Lower lobe of right lung (tissue), 2 donors: ENCODE results near the gene SLC23A3. TPM values are rescaled to one million over a fixed set of nuclear protein-coding genes. Genes with fewer than 3 reads are reported as not detected.

Experiments
- ATAC-seq, 2 donors: fragments of 200-7000 bp; cut with Tn5 transposase; one replicate each; pipeline ENCODE4 v1.9.1; 2020 to 2022; ENCODE audit warnings: mild to moderate bottlenecking in 2 of 2, moderate library complexity in 2 of 2
- DNase-seq: peaks from one replicate; pipeline ENCODE4 v3.0.0-alpha.2; 2020
- H3K27ac ChIP-seq: fragments of 200-600 bp; one replicate; pipeline ENCODE4 v1.8.0; 2022
- H3K27me3 ChIP-seq: fragments of 200-600 bp; one replicate; pipeline ENCODE4 v1.8.0; 2022; ENCODE audit warnings: low read depth
- H3K36me3 ChIP-seq: fragments of 200-600 bp; one replicate; pipeline ENCODE4 v1.8.0; 2022; ENCODE audit warnings: mild to moderate bottlenecking
- H3K4me1 ChIP-seq: fragments of 200-600 bp; one replicate; pipeline ENCODE4 v1.8.0; 2022
- H3K4me3 ChIP-seq: fragments of 200-600 bp; one replicate; pipeline ENCODE4 v1.8.0; 2022; ENCODE audit warnings: mild to moderate bottlenecking
- H3K9me3 ChIP-seq: fragments of 200-600 bp; one replicate; pipeline ENCODE4 v1.8.0; 2022
- CTCF ChIP-seq: fragments of 200-600 bp; IDR thresholded peaks from one replicate; pipeline ENCODE4 v1.8.0; 2022; ENCODE audit warnings: antibody characterized with exemption, mild to moderate bottlenecking
- intact Hi-C: fragments of 100-400 bp; cut with DNase I; formaldehyde crosslinking; loops from one replicate; pipeline ENCODE4 v1.11.0; 2022
- total RNA-seq: library from RNA; stranded (reverse); fragmentation: NEBNext Ultra II Directional; extraction: Animal tissue kit (Norgen Biotek cat#: 25700); gene quantifications from one replicate; pipeline ENCODE4 v1.2.1, GENCODE V29; 2021
- donor health status: DM: no; HTN: yes; CAD: no; lungs with severe emphysema.

SLC23A3 gene
- total RNA-seq, 1 donor from 2014 or later, result 3.4 TPM

DNA sequence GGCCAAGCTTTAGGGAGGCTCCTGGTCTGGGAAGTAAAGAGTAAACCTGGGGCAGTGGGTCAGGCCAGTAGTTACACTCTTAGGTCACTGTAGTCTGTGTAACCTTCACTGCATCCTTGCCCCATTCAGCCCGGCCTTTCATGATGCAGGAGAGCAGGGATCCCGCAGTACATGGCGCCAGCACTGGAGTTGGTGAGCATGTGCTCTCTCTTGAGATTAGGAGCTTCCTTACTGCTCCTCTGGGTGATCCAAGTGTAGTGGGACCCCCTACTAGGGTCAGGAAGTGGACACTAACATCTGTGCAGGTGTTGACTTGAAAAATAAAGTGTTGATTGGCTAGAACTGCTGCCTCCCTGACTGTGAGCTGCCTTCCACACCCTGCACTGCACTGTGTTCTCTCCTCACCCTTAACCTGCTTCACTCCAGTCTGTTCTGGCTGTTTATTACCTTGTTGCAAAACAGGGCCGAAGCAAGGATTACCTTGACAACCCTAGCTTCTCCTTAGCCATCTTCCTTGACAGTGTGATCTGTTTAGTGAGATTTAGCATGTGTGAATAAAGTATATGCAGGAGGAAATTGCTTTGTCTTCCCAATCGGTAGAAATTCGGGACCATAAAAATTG is 13.4 kb upstream of the SLC23A3 start:
- ATAC-seq (no peak), DNase-seq (no peak)
- no peak for TF ChIP-seq CTCF
- no peak overlapping the region for H3K4me3 ChIP-seq
- peaks cover 13% of the 10 kb centered on the region for H3K4me1 ChIP-seq
- no peaks in the 10 kb centered on the region for H3K27me3 ChIP-seq
- H3K9me3 ChIP-seq, result no peaks in the 10 kb centered on the region
- H3K27ac ChIP-seq, result no peak overlapping the region
- intact Hi-C loops, result no loop called here
- peaks cover 65% of the 10 kb centered on the region for H3K36me3 ChIP-seq

DNA sequence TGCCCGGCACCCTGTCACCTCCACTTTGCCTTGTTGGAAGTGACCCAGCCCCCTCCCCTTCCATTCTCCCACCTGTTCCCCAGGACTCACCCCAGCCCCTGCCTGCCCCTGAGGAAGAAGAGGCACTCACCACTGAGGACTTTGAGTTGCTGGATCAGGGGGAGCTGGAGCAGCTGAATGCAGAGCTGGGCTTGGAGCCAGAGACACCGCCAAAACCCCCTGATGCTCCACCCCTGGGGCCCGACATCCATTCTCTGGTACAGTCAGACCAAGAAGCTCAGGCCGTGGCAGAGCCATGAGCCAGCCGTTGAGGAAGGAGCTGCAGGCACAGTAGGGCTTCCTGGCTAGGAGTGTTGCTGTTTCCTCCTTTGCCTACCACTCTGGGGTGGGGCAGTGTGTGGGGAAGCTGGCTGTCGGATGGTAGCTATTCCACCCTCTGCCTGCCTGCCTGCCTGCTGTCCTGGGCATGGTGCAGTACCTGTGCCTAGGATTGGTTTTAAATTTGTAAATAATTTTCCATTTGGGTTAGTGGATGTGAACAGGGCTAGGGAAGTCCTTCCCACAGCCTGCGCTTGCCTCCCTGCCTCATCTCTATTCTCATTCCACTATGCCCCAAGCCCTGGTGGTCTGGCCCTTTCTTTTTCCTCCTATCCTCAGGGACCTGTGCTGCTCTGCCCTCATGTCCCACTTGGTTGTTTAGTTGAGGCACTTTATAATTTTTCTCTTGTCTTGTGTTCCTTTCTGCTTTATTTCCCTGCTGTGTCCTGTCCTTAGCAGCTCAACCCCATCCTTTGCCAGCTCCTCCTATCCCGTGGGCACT is 12.7 kb upstream of the SLC23A3 start:
- H3K4me1 ChIP-seq, result peaks cover 13% of the 10 kb centered on the region
- H3K4me3 ChIP-seq, result no peak overlapping the region
- DNase-seq, result peak; percentile 57
- no peaks in the 10 kb centered on the region for H3K27me3 ChIP-seq
- TF ChIP-seq CTCF, result no peak
- intact Hi-C loops, result no loop called here
- ATAC-seq, result no peak
- H3K9me3 ChIP-seq, result no peaks in the 10 kb centered on the region
- H3K36me3 ChIP-seq, result peaks cover 65% of the 10 kb centered on the region
- no peak overlapping the region for H3K27ac ChIP-seq

DNA sequence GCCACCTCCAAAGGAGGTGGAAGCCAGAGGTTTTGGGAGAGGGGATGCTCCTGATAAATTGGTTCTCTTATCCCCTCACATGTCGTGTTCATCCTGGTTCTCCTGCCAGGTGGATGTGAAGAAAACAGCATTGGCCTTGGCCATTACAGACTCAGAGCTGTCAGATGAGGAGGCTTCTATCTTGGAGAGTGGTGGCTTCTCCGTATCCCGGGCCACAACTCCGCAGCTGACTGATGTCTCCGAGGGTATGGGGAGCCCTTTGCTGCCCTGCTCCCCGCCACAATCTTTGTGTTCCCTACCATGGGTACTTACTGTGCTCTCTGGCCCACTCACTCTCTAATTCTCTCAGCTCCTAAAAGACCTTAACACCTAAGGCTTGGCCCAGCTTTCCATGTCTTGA is 11.7 kb upstream of the SLC23A3 start:
- Histone ChIP-seq H3K4me1 (peaks cover 13% of the 10 kb centered on the region), H3K27ac (no peak overlapping the region), H3K4me3 (no peak overlapping the region), H3K9me3 (no peaks in the 10 kb centered on the region), H3K27me3 (no peaks in the 10 kb centered on the region), H3K36me3 (peaks cover 65% of the 10 kb centered on the region)
- ATAC-seq (no peak), DNase-seq (no peak)
- no peak for TF ChIP-seq CTCF
- intact Hi-C loops, result no loop called here

GRCh38 chr2:219180961-219181360 is 11.1 kb upstream of the SLC23A3 start:
- Histone ChIP-seq H3K36me3 (peaks cover 63% of the 10 kb centered on the region), H3K4me3 (no peak overlapping the region), H3K9me3 (no peaks in the 10 kb centered on the region), H3K4me1 (peaks cover 17% of the 10 kb centered on the region), H3K27ac (no peak overlapping the region), H3K27me3 (no peaks in the 10 kb centered on the region)
- no peak for TF ChIP-seq CTCF
- DNase-seq (no peak), ATAC-seq (no peak)
- intact Hi-C loops, result no loop called here

DNA sequence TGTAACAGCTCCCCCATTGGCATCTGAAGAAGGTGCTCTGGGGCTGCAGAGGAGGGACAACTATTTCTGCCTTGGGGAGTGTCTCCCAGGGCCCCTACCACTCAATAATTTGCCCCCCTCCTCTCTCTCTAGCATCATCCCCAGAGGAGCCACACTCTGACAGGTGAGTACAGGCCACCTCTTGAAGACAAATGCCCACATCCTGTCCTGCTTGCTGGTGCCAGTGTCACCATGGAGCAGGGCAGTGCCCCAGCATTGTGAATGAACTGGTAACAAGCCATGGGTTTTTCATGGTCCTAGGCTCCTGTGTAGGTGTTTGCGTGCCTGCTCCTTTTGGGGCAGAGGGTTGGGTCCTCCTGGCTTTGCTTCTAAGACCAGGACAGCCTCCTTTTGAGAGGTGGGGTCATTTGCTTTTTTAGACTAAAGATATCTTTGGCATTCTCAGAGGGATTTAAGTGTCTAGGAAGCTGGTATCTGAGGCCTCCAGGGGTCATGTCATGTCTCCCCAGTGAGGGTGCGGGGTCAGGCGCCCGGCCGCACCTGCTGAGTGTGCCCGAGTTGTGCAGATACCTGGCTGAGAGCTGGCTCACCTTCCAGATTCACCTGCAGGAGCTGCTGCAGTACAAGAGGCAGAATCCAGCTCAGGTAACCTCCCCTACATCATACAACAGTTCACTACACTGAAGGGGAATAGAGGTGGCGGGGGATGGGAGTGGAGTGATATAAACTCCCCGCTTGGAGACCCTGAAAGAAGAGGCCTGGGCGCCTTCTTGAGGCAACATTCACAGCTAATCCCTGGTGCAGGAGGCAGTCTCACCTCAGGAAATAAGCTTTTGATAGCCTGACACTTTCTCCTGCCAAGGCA is 10.0 kb upstream of the SLC23A3 start:
- Histone ChIP-seq H3K36me3 (peaks cover 64% of the 10 kb centered on the region), H3K27me3 (no peaks in the 10 kb centered on the region), H3K4me3 (no peak overlapping the region), H3K27ac (no peak overlapping the region), H3K4me1 (peaks cover 29% of the 10 kb centered on the region), H3K9me3 (no peaks in the 10 kb centered on the region)
- ATAC-seq, result no peak
- intact Hi-C loops, result no loop called here
- no peak for TF ChIP-seq CTCF
- DNase-seq, result no peak
